Naive thymus-derived CD4-positive, alpha-beta T cell (primary cell): ENCODE measurements around the gene CD38. TPM values are rescaled to one million over a fixed set of nuclear protein-coding genes. Genes with fewer than 3 reads are reported as not detected.
A peak's percentile ranks its signal among the peaks of the same experiment; 100 is the strongest.

Experiments
- ATAC-seq: fragments of 150-1000 bp; cut with Tn5 transposase; 2 replicates; pipeline ENCODE4 v1.10.0; 2021; ENCODE audit warnings: mild to moderate bottlenecking, moderate library complexity
- CTCF ChIA-PET: fragments of 350-600 bp; sonication (Branson Sonifier 250); formaldehyde crosslinking; loops from one replicate; lab custom pipeline; 2021; ENCODE audit warnings: antibody characterized with exemption; lab: Charles Lee
- POLR2A ChIA-PET: fragments of 350-600 bp; sonication (Branson Sonifier 250); formaldehyde crosslinking; loops from one replicate; lab custom pipeline; 2021; ENCODE audit warnings: antibody characterized with exemption, inconsistent platforms; lab: Charles Lee
- DNase-seq, 9 donors: peaks; one replicate each; pipeline versions ENCODE4 v3.0.0 to v3.0.0-alpha.2; 2020 to 2022; ENCODE audit warnings: mixed read lengths in 1 of 9
- H3K27ac ChIP-seq: one replicate; pipeline ENCODE4 v1.7.0; 2013; ENCODE audit warnings: mild to moderate bottlenecking, low read depth, low read length, moderate library complexity
- H3K27me3 ChIP-seq, 2 donors: one replicate each; pipeline ENCODE4 v1.7.0; 2013; ENCODE audit warnings: low read length in 2 of 2, mild to moderate bottlenecking in 2 of 2, moderate library complexity in 2 of 2; ENCODE audit not compliant: control insufficient read depth in 2 of 2, insufficient read depth in 2 of 2
- H3K36me3 ChIP-seq, 3 experiments: 1 replicate in 2 of 3; 2 replicates in 1 of 3; pipeline ENCODE4 v1.7.0; 2013; ENCODE audit warnings: low read length in 3 of 3, mild to moderate bottlenecking in 3 of 3, moderate library complexity in 1 of 3; ENCODE audit not compliant: insufficient read depth in 3 of 3, control insufficient read depth in 2 of 3
- H3K4me1 ChIP-seq, 2 donors: one replicate each; pipeline ENCODE4 v1.7.0; 2013; ENCODE audit warnings: low read length in 2 of 2, mild to moderate bottlenecking in 2 of 2, moderate library complexity in 1 of 2; ENCODE audit not compliant: control insufficient read depth in 2 of 2, insufficient read depth in 2 of 2
- H3K4me3 ChIP-seq: 2 replicates; pipeline ENCODE4 v1.7.0; 2013; ENCODE audit warnings: mild to moderate bottlenecking, low read length
- H3K9me3 ChIP-seq, 3 experiments: 1 replicate in 2 of 3; 2 replicates in 1 of 3; pipeline ENCODE4 v1.7.0; 2013; ENCODE audit warnings: low read length in 3 of 3; ENCODE audit not compliant: control insufficient read depth in 2 of 3
- H3K27ac Mint-ChIP-seq, 9 donors: one replicate each; pipeline ENCODE4 v1.8.0; 2020 to 2022; ENCODE audit warnings: mixed read lengths in 9 of 9, mild to moderate bottlenecking in 8 of 9, moderate library complexity in 5 of 9, inconsistent platforms in 2 of 9
- H3K27me3 Mint-ChIP-seq, 5 donors: one replicate each; pipeline ENCODE4 v1.8.0; 2021 to 2022; ENCODE audit warnings: mixed read lengths in 5 of 5, mild to moderate bottlenecking in 1 of 5
- H3K36me3 Mint-ChIP-seq, 5 donors: one replicate each; pipeline ENCODE4 v1.8.0; 2020 to 2022; ENCODE audit warnings: mixed read lengths in 5 of 5, mild to moderate bottlenecking in 3 of 5, inconsistent platforms in 1 of 5
- H3K4me1 Mint-ChIP-seq, 7 donors: one replicate each; pipeline ENCODE4 v1.8.0; 2020 to 2022; ENCODE audit warnings: mixed read lengths in 7 of 7, mild to moderate bottlenecking in 3 of 7, inconsistent platforms in 1 of 7
- H3K4me3 Mint-ChIP-seq, 10 donors: one replicate each; pipeline ENCODE4 v1.8.0; 2020 to 2022; ENCODE audit warnings: mild to moderate bottlenecking in 10 of 10, mixed read lengths in 10 of 10, moderate library complexity in 6 of 10, inconsistent platforms in 2 of 10
- H3K9me3 Mint-ChIP-seq, 11 donors: one replicate each; pipeline ENCODE4 v1.8.0; 2020 to 2022; ENCODE audit warnings: mixed read lengths in 11 of 11, mild to moderate bottlenecking in 4 of 11, inconsistent platforms in 1 of 11, moderate library complexity in 1 of 11
- intact Hi-C, 2 donors: fragments of 100-400 bp; cut with micrococcal nuclease; formaldehyde crosslinking; loops; one replicate each; pipeline ENCODE4 v1.15.1; 2023
- polyA plus RNA-seq, 2 donors: library from polyadenylated mRNA; unstranded; fragments of 300-500 nt; fragmentation: Illumina TruSeq; gene quantifications; one replicate each; pipeline ENCODE4 v1.2.3, GENCODE V29; 2021
- total RNA-seq, 6 experiments: library from RNA in 5 of 6; stranded (reverse) in 5 of 6; gene quantifications; 1 replicate in 5 of 6; 2 replicates in 1 of 6; pipeline ENCODE4 v1.2.3 and lab custom pipeline; 2021 to 2026

CD38 gene
- total and polyA plus RNA-seq, 7 experiments from 2014 or later: 5.6 to 189 (median 14.0) TPM

- no peak overlapping the region for H3K27ac Mint-ChIP-seq
- no peak overlapping the region for H3K4me3 Mint-ChIP-seq
- peaks cover 0 to 13% (median 0%) of the 10 kb centered on the region in 7 donors for H3K4me1 Mint-ChIP-seq
- H3K36me3 ChIP-seq: no peaks in the 10 kb centered on the region
- CTCF ChIA-PET: interaction anchor here (0.7 kb wide), 1 partner anchor 1079 kb away, joined by 3 read pairs; no protein-coding TSS in a partner anchor
- POLR2A ChIA-PET: no interaction called here
- no peaks in the 10 kb centered on the region for H3K27me3 ChIP-seq
- intact Hi-C loops: no loop called here
- ATAC-seq: peak; percentile 41
- DNase-seq: no peak
- peaks cover 28 to 47% (median 43%) of the 10 kb centered on the region in 5 donors for H3K27me3 Mint-ChIP-seq
- no peak overlapping the region for H3K4me3 ChIP-seq
- H3K36me3 Mint-ChIP-seq: no peaks in the 10 kb centered on the region
- H3K27ac ChIP-seq: no peak overlapping the region
- H3K9me3 Mint-ChIP-seq: peaks cover 0 to 4% (median 0%) of the 10 kb centered on the region in 11 donors
- no peaks in the 10 kb centered on the region for H3K4me1 ChIP-seq
- H3K9me3 ChIP-seq: no peaks in the 10 kb centered on the region
Observed at GRCh38 chr4:15902746-15903145, 124.6 kb downstream of the CD38 start.

Other genes starting within 250 kb of the CD38 start
- 100 to 1,000 TPM in 1 of 5 experiments, 10 to 100 TPM in 4; 39.1 to 107 (median 57.4) TPM for gene FBXL5, start 123.0 kb upstream of the CD38 start, total RNA-seq
- gene FBXL5, start 123.0 kb upstream of the CD38 start, polyA plus RNA-seq: 100 to 1,000 TPM; 123 to 127 TPM
- gene FAM200B, start 96.5 kb upstream of the CD38 start, total RNA-seq: 10 to 100 TPM; 10.6 to 42.8 (median 27.4) TPM
- gene FAM200B, start 96.5 kb upstream of the CD38 start, polyA plus RNA-seq: 10 to 100 TPM; 54.8 to 91.6 TPM
- 10 to 100 TPM in 1 of 5 experiments, 1 to 10 TPM in 2, under 1 TPM in 2; 0.65 to 41.8 (median 1.1) TPM for gene BST1, start 75.3 kb upstream of the CD38 start, total RNA-seq
- gene BST1, start 75.3 kb upstream of the CD38 start, polyA plus RNA-seq: under 1 TPM; 0.45 to 0.89 TPM
- not detected for gene FGFBP1, start 160.4 kb downstream of the CD38 start, total RNA-seq
- gene FGFBP1, start 160.4 kb downstream of the CD38 start, polyA plus RNA-seq: not detected
- 10 to 100 TPM in 1 of 5 experiments, 1 to 10 TPM in 4; 1.2 to 54.8 (median 4.5) TPM for gene FGFBP2, start 184.8 kb downstream of the CD38 start, total RNA-seq
- 1 to 10 TPM; 1.3 to 2.7 TPM for gene FGFBP2, start 184.8 kb downstream of the CD38 start, polyA plus RNA-seq